Immature natural killer cell (primary cell): ENCODE data around the gene NSUN6. TPM values are rescaled to one million over a fixed set of nuclear protein-coding genes. Genes with fewer than 3 reads are reported as not detected.

ENCODE experiments used
- DNase-seq, 3 donors: peaks; one replicate each; pipeline ENCODE4 v3.0.0; 2022; ENCODE audit warnings: mixed read lengths in 1 of 3
- H3K27ac Mint-ChIP-seq, 6 donors: one replicate each; pipeline ENCODE4 v1.8.0; 2020; ENCODE audit warnings: mixed read lengths in 6 of 6, mild to moderate bottlenecking in 5 of 6, inconsistent platforms in 4 of 6, moderate library complexity in 3 of 6
- H3K27me3 Mint-ChIP-seq, 3 donors: one replicate each; pipeline ENCODE4 v1.8.0; 2020 to 2021; ENCODE audit warnings: low read depth in 3 of 3, mild to moderate bottlenecking in 3 of 3, mixed read lengths in 3 of 3, moderate library complexity in 3 of 3, inconsistent platforms in 1 of 3
- H3K36me3 Mint-ChIP-seq, 3 donors: one replicate each; pipeline ENCODE4 v1.8.0; 2020; ENCODE audit warnings: mixed read lengths in 3 of 3, inconsistent platforms in 2 of 3, mild to moderate bottlenecking in 2 of 3
- H3K4me1 Mint-ChIP-seq, 2 donors: one replicate each; pipeline ENCODE4 v1.8.0; 2020; ENCODE audit warnings: inconsistent platforms in 2 of 2, mild to moderate bottlenecking in 2 of 2, mixed read lengths in 2 of 2, moderate library complexity in 1 of 2
- H3K4me3 Mint-ChIP-seq, 5 donors: one replicate each; pipeline ENCODE4 v1.8.0; 2020; ENCODE audit warnings: mild to moderate bottlenecking in 5 of 5, mixed read lengths in 5 of 5, inconsistent platforms in 3 of 5, moderate library complexity in 3 of 5
- H3K9me3 Mint-ChIP-seq, 6 donors: one replicate each; pipeline ENCODE4 v1.8.0; 2020; ENCODE audit warnings: mild to moderate bottlenecking in 6 of 6, mixed read lengths in 6 of 6, inconsistent platforms in 4 of 6, moderate library complexity in 3 of 6
- polyA plus RNA-seq, 3 donors: library from polyadenylated mRNA; unstranded; fragments of 300-500 nt; fragmentation: Illumina TruSeq; gene quantifications; one replicate each; pipeline ENCODE4 v1.2.3, GENCODE V29; 2021

NSUN6 gene
- polyA plus RNA-seq, 3 donors from 2014 or later: 3.5 to 15.8 (median 6.1) TPM

DNA sequence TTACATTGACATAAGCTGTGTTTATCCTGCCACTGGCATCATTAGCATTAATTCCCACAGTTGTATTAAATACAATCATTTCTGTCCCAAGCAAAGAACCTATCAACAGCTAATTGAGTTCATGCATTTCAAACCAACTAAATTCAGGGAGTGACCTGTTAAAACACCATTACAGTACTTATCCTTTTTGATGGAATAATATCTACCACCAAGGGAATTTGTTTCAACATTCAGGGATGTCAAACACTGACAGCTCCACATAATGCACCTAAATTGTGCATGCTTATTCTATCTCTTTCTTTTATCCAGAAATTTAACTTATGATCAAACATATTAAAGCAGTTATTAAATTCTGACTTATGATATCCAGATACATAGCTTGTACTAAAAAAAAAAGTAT is 136.8 kb downstream of the NSUN6 start:
- no peaks in the 10 kb centered on the region for H3K4me1 Mint-ChIP-seq
- peaks cover 0 to 2% (median 0%) of the 10 kb centered on the region in 3 donors for H3K27me3 Mint-ChIP-seq
- H3K9me3 Mint-ChIP-seq: peaks cover 0 to 9% (median 3%) of the 10 kb centered on the region in 6 donors
- no peak overlapping the region for H3K27ac Mint-ChIP-seq
- no peak for DNase-seq
- H3K36me3 Mint-ChIP-seq: peaks cover 7 to 16% (median 14%) of the 10 kb centered on the region in 3 donors
- H3K4me3 Mint-ChIP-seq: no peak overlapping the region

DNA sequence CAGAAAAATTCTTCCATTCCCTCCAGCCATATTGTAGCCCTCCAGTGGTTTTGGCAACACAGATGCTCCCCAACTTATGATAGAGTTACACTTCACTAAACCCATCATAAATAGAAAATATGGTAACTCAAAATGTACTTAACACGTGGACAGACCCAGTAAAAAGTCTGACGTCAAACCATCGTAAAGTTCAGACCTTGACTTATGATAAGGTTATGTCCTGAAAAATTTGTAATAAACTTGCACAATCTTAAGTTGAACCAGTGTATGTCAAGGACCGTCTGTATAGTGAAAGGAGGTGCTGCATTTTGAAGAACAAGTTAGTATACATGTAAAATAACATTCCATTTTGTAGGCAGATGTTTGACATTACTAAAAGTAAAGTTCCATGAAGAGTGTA is 142.8 kb downstream of the NSUN6 start:
- Mint-ChIP-seq H3K27ac (no peak overlapping the region), H3K27me3 (peaks cover 0 to 1% (median 0%) of the 10 kb centered on the region in 3 donors), H3K9me3 (peaks cover 0 to 7% (median 0%) of the 10 kb centered on the region in 6 donors), H3K4me1 (no peaks in the 10 kb centered on the region), H3K36me3 (peaks cover 7 to 15% (median 9%) of the 10 kb centered on the region in 3 donors), H3K4me3 (no peak overlapping the region)
- no peak for DNase-seq

DNA sequence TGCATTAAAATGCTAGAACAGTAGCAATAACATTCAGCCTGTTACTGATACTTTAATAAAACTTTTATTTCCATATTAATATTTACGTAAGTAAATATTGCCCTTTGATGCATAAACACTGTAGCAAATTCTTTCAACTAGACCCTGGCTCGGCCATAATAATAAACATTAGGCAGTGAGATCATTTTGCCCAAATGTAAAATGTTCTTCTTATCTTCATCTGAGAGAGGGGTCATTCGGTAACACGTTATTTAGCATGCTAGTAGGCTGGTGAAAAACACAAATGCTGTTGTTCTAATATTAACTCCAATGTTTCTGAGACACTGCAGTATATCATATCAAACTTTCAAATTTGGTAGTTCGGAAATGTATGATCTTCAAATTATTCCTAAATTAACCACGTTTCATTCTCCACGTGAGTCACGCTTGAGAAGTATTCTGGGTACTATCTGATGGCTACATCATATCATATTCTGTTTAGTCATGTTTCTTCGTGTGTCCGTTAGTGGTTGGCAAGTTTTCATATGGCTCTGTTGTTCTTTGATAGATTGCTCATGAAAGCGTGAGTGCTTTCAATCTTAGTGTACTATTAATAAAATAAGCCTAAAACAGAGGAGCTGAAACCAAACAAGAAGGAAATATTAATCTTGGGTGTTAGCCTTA is 145.8 kb downstream of the NSUN6 start:
- DNase-seq: no peak
- Mint-ChIP-seq H3K4me1 (no peaks in the 10 kb centered on the region), H3K36me3 (no peaks in the 10 kb centered on the region), H3K27me3 (peaks cover 0 to 1% (median 0%) of the 10 kb centered on the region in 3 donors), H3K27ac (no peak overlapping the region), H3K4me3 (no peak overlapping the region), H3K9me3 (peaks cover 0 to 2% (median 0%) of the 10 kb centered on the region in 6 donors)

- H3K27me3 Mint-ChIP-seq: peaks cover 0 to 6% (median 0%) of the 10 kb centered on the region in 3 donors
- no peak overlapping the region for H3K4me3 Mint-ChIP-seq
- peaks cover 0 to 2% (median 0%) of the 10 kb centered on the region in 6 donors for H3K9me3 Mint-ChIP-seq
- no peak for DNase-seq
- H3K4me1 Mint-ChIP-seq: no peaks in the 10 kb centered on the region
- no peak overlapping the region for H3K27ac Mint-ChIP-seq
- H3K36me3 Mint-ChIP-seq: no peaks in the 10 kb centered on the region
Observed at GRCh38 chr10:18504161-18504560, 147.2 kb downstream of the NSUN6 start.

DNA sequence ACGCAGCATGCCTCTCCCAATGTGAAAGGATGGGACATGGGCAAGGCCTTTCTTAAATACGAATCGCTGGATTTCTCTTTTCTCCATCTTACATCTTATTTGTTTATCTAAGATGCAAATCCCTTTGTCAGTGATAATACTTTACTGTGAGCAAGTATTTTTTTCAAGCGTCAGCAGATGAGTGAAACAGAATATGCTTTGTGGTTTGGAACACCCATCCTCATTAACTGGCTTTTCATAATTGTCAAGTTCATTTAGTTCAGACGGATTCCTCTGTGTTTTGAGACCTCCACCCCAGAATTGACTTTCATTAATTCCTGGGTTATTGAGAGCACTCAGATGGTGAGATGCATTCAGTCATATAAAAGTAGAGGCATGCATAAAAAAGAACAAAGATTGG is 149.8 kb downstream of the NSUN6 start:
- H3K36me3 Mint-ChIP-seq: no peaks in the 10 kb centered on the region
- no peak overlapping the region for H3K4me3 Mint-ChIP-seq

DNA sequence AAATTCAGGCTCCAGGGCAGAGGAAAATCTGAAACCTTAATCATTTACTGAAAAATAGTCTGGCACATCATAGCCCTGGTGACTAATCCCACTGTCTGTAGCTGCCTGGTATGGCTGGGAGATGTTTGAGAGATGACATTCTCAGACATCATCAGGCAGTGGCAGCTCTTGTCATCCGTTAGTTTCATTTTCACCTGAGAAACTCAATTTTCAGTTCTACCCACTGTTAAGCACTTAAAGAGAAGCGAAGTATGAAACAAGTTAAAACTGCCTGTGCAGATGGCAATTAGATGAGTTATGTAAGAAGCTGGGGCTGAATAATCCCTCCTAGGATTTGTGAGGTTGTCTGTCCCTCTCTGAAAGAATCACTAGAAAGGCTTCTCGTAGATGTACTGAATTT is 150.2 kb downstream of the NSUN6 start:
- H3K36me3 Mint-ChIP-seq: no peaks in the 10 kb centered on the region
- no peaks in the 10 kb centered on the region for H3K9me3 Mint-ChIP-seq
- no peak overlapping the region for H3K4me3 Mint-ChIP-seq
- no peak overlapping the region for H3K27ac Mint-ChIP-seq
- no peak for DNase-seq
- H3K4me1 Mint-ChIP-seq: no peaks in the 10 kb centered on the region
- H3K27me3 Mint-ChIP-seq: peaks cover 0 to 6% (median 0%) of the 10 kb centered on the region in 3 donors

More for the DNA sequence above, 149.8 kb downstream of the NSUN6 start:
- no peaks in the 10 kb centered on the region for H3K4me1 Mint-ChIP-seq
- H3K27me3 Mint-ChIP-seq: peaks cover 0 to 6% (median 0%) of the 10 kb centered on the region in 3 donors
- no peak for DNase-seq
- H3K9me3 Mint-ChIP-seq: no peaks in the 10 kb centered on the region
- H3K27ac Mint-ChIP-seq: no peak overlapping the region

- Mint-ChIP-seq H3K4me1 (no peaks in the 10 kb centered on the region), H3K27ac (no peak overlapping the region), H3K27me3 (peaks cover 0 to 6% (median 0%) of the 10 kb centered on the region in 3 donors), H3K36me3 (no peaks in the 10 kb centered on the region), H3K4me3 (no peak overlapping the region), H3K9me3 (no peaks in the 10 kb centered on the region)
- no peak for DNase-seq
Observed at GRCh38 chr10:18500576-18500975, 150.8 kb downstream of the NSUN6 start.

- DNase-seq: no peak
- no peak overlapping the region for H3K27ac Mint-ChIP-seq
- no peaks in the 10 kb centered on the region for H3K9me3 Mint-ChIP-seq
- H3K4me1 Mint-ChIP-seq: no peaks in the 10 kb centered on the region
- no peak overlapping the region for H3K4me3 Mint-ChIP-seq
- H3K27me3 Mint-ChIP-seq: peaks cover 0 to 5% (median 0%) of the 10 kb centered on the region in 3 donors
- H3K36me3 Mint-ChIP-seq: no peaks in the 10 kb centered on the region
Observed at GRCh38 chr10:18498998-18499397, 152.4 kb downstream of the NSUN6 start.

- Mint-ChIP-seq H3K27ac (no peak overlapping the region), H3K4me1 (no peaks in the 10 kb centered on the region), H3K4me3 (no peak overlapping the region), H3K36me3 (no peaks in the 10 kb centered on the region), H3K9me3 (no peaks in the 10 kb centered on the region), H3K27me3 (peaks cover 0 to 5% (median 0%) of the 10 kb centered on the region in 3 donors)
- no peak for DNase-seq
Observed at GRCh38 chr10:18497806-18498369, 153.5 kb downstream of the NSUN6 start.

Other genes with a start within 250 kb of the NSUN6 start
- 1 to 10 TPM in 2 of 3 donors, under 1 TPM in 1; 0.84 to 1.7 (median 1.6) TPM for gene ARL5B, start 7.8 kb upstream of the NSUN6 start, polyA plus RNA-seq